Ascending aorta (tissue), 2 donors: ENCODE results near the gene RBM19. TPM values are rescaled to one million over a fixed set of nuclear protein-coding genes. Genes with fewer than 3 reads are reported as not detected.

ENCODE experiments used
- DNase-seq, 2 donors: peaks; one replicate each; pipeline ENCODE4 v3.0.0-alpha.2; 2019; ENCODE audit warnings: low spot score in 2 of 2
- H3K27ac ChIP-seq, 2 donors: fragments of 200-600 bp; sonication (generic); one replicate each; pipeline ENCODE4 v1.5.1; 2016 to 2017; ENCODE audit warnings: mild to moderate bottlenecking in 1 of 2
- H3K27me3 ChIP-seq: fragments of 200-600 bp; sonication (generic); one replicate; pipeline ENCODE4 v1.5.1; 2017
- H3K36me3 ChIP-seq, 2 donors: fragments of 200-600 bp; sonication (generic); one replicate each; pipeline ENCODE4 v1.5.1; 2016
- H3K4me1 ChIP-seq, 2 donors: fragments of 200-600 bp; sonication (generic); one replicate each; pipeline ENCODE4 v1.5.1; 2016 to 2017; ENCODE audit warnings: mild to moderate bottlenecking in 1 of 2
- H3K4me3 ChIP-seq, 2 donors: fragments of 200-600 bp; sonication (generic); one replicate each; pipeline ENCODE4 v1.5.1; 2016 to 2017; ENCODE audit warnings: mild to moderate bottlenecking in 1 of 2
- H3K9me3 ChIP-seq, 2 donors: fragments of 200-600 bp; sonication (generic); one replicate each; pipeline ENCODE4 v1.5.1; 2016
- intact Hi-C: fragments of 100-400 bp; cut with DNase I; formaldehyde crosslinking; loops from one replicate; pipeline ENCODE4 v1.15.1; 2023
- total RNA-seq: library from RNA; depleted of rRNA; stranded (reverse); fragments of >200 nt; gene quantifications from one replicate; pipeline ENCODE4 v1.1.0, GENCODE V29; 2016
- TF ChIP-seq, protein P1 (sequence below), 3 experiments: fragments of 200-600 bp in 2 of 3; fragments of 450-650 bp in 1 of 3; sonication (generic) in 2 of 3; IDR thresholded peaks; one replicate each; pipeline ENCODE4 v1.5.1; 2016 to 2019; ENCODE audit warnings: antibody characterized with exemption in 3 of 3, mild to moderate bottlenecking in 1 of 3, moderate library complexity in 1 of 3

The RBM19 gene
- total RNA-seq, 1 donor from 2014 or later, result 22.8 TPM

DNA sequence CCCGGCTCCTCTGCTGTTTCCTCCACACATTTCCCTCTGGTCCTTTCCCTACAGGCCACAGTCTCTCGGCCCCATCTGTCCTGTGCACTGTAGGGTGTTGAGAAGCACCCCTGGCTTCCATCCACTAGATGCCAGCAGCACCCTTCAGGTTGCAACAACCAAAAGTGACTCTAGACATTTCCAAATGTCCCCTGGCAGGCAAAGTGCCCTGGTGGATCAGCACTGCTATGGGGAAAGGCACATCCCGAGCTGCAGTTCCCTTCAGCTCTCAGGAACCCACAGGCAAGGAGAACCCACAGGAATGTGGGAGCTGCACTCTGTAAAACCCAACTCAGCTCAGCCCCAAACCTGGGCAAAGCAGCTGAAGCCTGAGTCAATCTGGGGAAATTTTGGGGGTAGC, 77.0 kb downstream of the RBM19 start:
- no peak overlapping the region for H3K4me3 ChIP-seq

DNA sequence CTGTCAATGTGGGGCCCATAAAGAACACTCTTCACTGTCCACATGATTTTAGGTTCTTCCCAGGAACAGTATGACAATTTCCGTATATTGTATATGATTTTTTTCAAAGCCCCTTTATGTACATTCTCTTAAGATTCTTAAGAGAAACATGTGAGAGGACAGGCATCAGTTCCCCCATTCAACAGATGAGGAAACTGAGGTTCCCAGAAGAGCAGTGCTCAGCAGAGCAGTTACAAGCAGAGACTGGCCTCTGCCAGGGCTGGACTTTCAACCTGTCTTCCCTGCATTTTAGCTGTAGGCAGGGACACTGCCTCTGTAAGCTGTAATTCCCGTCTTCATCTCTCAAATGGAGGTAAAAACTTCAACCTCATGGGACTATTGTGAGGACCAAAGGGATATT, 77.7 kb downstream of the RBM19 start:
- no peaks in the 10 kb centered on the region for H3K9me3 ChIP-seq
- H3K4me1 ChIP-seq, result no peaks in the 10 kb centered on the region
- intact Hi-C loops, result no loop called here
- H3K27me3 ChIP-seq, result no peaks in the 10 kb centered on the region
- peaks cover 0 to 7% of the 10 kb centered on the region in 2 donors for H3K36me3 ChIP-seq
- no peak overlapping the region for H3K4me3 ChIP-seq
- TF ChIP-seq, protein P1, sequence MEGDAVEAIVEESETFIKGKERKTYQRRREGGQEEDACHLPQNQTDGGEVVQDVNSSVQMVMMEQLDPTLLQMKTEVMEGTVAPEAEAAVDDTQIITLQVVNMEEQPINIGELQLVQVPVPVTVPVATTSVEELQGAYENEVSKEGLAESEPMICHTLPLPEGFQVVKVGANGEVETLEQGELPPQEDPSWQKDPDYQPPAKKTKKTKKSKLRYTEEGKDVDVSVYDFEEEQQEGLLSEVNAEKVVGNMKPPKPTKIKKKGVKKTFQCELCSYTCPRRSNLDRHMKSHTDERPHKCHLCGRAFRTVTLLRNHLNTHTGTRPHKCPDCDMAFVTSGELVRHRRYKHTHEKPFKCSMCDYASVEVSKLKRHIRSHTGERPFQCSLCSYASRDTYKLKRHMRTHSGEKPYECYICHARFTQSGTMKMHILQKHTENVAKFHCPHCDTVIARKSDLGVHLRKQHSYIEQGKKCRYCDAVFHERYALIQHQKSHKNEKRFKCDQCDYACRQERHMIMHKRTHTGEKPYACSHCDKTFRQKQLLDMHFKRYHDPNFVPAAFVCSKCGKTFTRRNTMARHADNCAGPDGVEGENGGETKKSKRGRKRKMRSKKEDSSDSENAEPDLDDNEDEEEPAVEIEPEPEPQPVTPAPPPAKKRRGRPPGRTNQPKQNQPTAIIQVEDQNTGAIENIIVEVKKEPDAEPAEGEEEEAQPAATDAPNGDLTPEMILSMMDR (IDR thresholded peaks at IDR 0.05), result no peak
- no peak for DNase-seq
- no peak overlapping the region for H3K27ac ChIP-seq

More for the DNA sequence above, 77.0 kb downstream of the RBM19 start:
- Histone ChIP-seq H3K36me3 (peaks cover 0 to 5% of the 10 kb centered on the region in 2 donors), H3K27ac (no peak overlapping the region), H3K4me1 (no peaks in the 10 kb centered on the region), H3K27me3 (no peaks in the 10 kb centered on the region), H3K9me3 (no peaks in the 10 kb centered on the region)
- TF ChIP-seq, protein P1 (IDR thresholded peaks at IDR 0.05), result no peak
- intact Hi-C loops, result no loop called here
- no peak for DNase-seq

DNA sequence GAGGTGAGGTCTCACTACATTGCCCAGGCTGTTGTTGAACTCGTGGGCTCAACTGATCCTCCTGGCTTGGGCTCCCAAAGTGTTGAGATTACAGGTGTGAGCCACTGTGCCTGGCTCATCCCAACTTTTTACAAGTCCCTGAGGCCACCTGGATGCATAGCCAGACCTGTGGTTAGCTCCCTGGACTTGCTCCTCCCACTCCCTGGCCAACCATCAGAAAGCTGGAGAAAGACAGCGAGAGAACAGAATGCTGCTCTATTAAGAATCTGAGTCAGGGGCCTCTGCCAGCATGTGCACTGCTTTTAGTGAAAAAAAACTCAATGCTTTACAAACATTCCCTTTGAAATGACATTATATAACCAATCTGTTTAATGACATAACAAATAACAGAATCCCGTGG, 78.2 kb downstream of the RBM19 start:
- Histone ChIP-seq H3K4me3 (no peak overlapping the region), H3K27me3 (no peaks in the 10 kb centered on the region), H3K4me1 (no peaks in the 10 kb centered on the region), H3K27ac (no peak overlapping the region), H3K36me3 (peaks cover 0 to 8% of the 10 kb centered on the region in 2 donors), H3K9me3 (no peaks in the 10 kb centered on the region)
- DNase-seq, result no peak
- intact Hi-C loops, result no loop called here
- TF ChIP-seq, protein P1 (IDR thresholded peaks at IDR 0.05), result no peak

DNA sequence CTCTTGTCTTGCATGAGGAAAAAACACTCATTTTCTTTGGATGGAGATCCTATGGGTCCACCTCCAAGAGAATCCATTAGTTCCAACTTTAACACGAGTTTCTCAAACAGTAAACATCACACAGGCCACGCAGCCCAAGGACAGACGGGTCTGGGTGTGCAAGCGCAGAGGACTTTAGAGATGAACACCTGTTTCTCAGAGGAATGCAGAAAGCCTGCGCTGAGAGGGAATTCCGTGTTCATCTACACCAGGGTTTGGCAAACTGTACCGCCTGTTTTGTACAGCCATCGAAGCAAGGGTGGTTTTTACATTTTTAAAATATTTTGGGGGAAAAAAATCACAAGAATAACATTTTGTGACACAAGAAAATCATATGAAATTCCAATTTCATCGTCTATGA, 79.4 kb downstream of the RBM19 start:
- H3K27ac ChIP-seq, result no peak overlapping the region
- H3K4me3 ChIP-seq, result no peak overlapping the region
- no peaks in the 10 kb centered on the region for H3K4me1 ChIP-seq
- no peak for DNase-seq
- H3K27me3 ChIP-seq, result no peaks in the 10 kb centered on the region
- TF ChIP-seq, protein P1 (IDR thresholded peaks at IDR 0.05), result no peak
- H3K9me3 ChIP-seq, result no peaks in the 10 kb centered on the region
- intact Hi-C loops, result no loop called here
- peaks cover 0 to 8% of the 10 kb centered on the region in 2 donors for H3K36me3 ChIP-seq

- no peak for DNase-seq
- peaks cover 0 to 8% of the 10 kb centered on the region in 2 donors for H3K36me3 ChIP-seq
- H3K4me1 ChIP-seq, result no peaks in the 10 kb centered on the region
- no peaks in the 10 kb centered on the region for H3K9me3 ChIP-seq
- intact Hi-C loops, result no loop called here
- H3K27me3 ChIP-seq, result no peaks in the 10 kb centered on the region
- H3K4me3 ChIP-seq, result no peak overlapping the region
- TF ChIP-seq, protein P1 (IDR thresholded peaks at IDR 0.05), result no peak
- H3K27ac ChIP-seq, result no peak overlapping the region
Observed at GRCh38 chr12:113884392-113884791, 81.7 kb downstream of the RBM19 start.

- Histone ChIP-seq H3K4me3 (no peak overlapping the region), H3K36me3 (peaks cover 0 to 12% of the 10 kb centered on the region in 2 donors), H3K4me1 (no peaks in the 10 kb centered on the region), H3K9me3 (no peaks in the 10 kb centered on the region), H3K27me3 (no peaks in the 10 kb centered on the region), H3K27ac (no peak overlapping the region)
- intact Hi-C loops, result no loop called here
- DNase-seq, result no peak
- TF ChIP-seq, protein P1 (IDR thresholded peaks at IDR 0.05), result no peak
Observed at GRCh38 chr12:113882690-113883089, 83.4 kb downstream of the RBM19 start.
